Measurements from ENCODE around the gene KIF26B. TPM values are rescaled to one million over a fixed set of nuclear protein-coding genes. Genes with fewer than 3 reads are reported as not detected.

Gene KIF26B
- polyA plus RNA-seq, 1 of the 3 experiments (the other 2 are of a cell fraction) = 2.6 TPM

DNA sequence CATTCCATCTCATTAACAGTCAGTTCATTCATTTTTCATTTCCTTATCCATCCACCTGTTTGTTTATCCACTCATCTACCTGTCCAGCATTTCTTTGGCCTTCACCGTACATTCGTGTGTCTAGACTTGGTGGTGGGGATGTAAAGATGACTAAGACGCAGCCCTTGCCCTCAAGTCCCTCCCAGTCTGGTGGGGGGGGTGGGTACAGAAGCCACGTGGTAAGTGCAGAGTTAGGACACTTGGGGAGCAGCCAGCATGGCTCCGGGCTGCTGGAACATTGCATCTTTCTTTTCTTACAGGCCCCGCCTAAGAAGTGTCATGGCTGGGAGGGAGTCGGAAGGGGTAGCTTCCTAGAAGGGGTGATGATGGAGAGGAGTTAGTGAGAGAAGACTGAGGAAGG lies 17.2 kb downstream of the KIF26B start (continued):
- TF ChIP-seq, protein P1, sequence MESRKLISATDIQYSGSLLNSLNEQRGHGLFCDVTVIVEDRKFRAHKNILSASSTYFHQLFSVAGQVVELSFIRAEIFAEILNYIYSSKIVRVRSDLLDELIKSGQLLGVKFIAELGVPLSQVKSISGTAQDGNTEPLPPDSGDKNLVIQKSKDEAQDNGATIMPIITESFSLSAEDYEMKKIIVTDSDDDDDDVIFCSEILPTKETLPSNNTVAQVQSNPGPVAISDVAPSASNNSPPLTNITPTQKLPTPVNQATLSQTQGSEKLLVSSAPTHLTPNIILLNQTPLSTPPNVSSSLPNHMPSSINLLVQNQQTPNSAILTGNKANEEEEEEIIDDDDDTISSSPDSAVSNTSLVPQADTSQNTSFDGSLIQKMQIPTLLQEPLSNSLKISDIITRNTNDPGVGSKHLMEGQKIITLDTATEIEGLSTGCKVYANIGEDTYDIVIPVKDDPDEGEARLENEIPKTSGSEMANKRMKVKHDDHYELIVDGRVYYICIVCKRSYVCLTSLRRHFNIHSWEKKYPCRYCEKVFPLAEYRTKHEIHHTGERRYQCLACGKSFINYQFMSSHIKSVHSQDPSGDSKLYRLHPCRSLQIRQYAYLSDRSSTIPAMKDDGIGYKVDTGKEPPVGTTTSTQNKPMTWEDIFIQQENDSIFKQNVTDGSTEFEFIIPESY (IDR thresholded peaks at IDR 0.05; ENCODE audit: borderline replicate concordance, low read depth) = no peak
- no peak for TF ChIP-seq TAF1 (IDR thresholded peaks at IDR 0.05; ENCODE audit: borderline replicate concordance, low read depth, low read length)
- TF ChIP-seq CTCF (IDR thresholded peaks at IDR 0.05) = no peak
- no peak for TF ChIP-seq TCF12 (IDR thresholded peaks at IDR 0.05)
- no peak for TF ChIP-seq SMC3 (IDR thresholded peaks at IDR 0.05; ENCODE audit: low read depth, low read length)

GRCh38 chr1:245172829-245173228 lies 18.0 kb downstream of the KIF26B start:
- CTCF ChIA-PET = interaction anchor here (1.3 kb wide), 1 partner anchor 80 kb away, joined by 3 read pairs; no protein-coding TSS in a partner anchor
- Histone ChIP-seq H3K27me3 (ENCODE audit: insufficient read depth) (no peaks in the 10 kb centered on the region), H3F3A (replicated peaks; ENCODE audit: insufficient read depth) (no peaks in the 10 kb centered on the region), H3K9me2 (no peaks in the 10 kb centered on the region), H3K4me3 (ENCODE audit: low read depth in 2 of 2, low read length in 1 of 2) (no peak overlapping the region), H3K9me3 (no peaks in the 10 kb centered on the region), H3K9ac (no peak overlapping the region), H3K4me2 (no peak overlapping the region), H3K27ac (ENCODE audit: low read depth in 2 of 2, low read length in 1 of 2) (no peak overlapping the region), H3K36me3 (replicated peaks in 1 of 2; ENCODE audit: control insufficient read depth in 1 of 2, insufficient read depth in 2 of 2, low read length in 1 of 2) (peaks cover 7 to 56% of the 10 kb centered on the region in 2 experiments), H3K79me2 (ENCODE audit: insufficient read depth) (peaks cover 28% of the 10 kb centered on the region), H4K20me1 (ENCODE audit: insufficient read depth) (peaks cover 7% of the 10 kb centered on the region; the same call in 1 of the 2 replicates), H3K4me1 (ENCODE audit: control insufficient read depth in 1 of 2, insufficient read depth in 2 of 2, low read depth in 1 of 2, low read length in 1 of 2) (peaks cover 0 to 32% of the 10 kb centered on the region in 2 experiments; a peak in 2 of 4 replicates), H2AFZ (ENCODE audit: low read depth) (no peak overlapping the region)
- DNase-seq = no peak
- POLR2A ChIA-PET = no interaction called here
- no peak for TF ChIP-seq NRF1 (IDR thresholded peaks at IDR 0.05; ENCODE audit: low read depth, low read length)
- TF ChIP-seq, protein P2, sequence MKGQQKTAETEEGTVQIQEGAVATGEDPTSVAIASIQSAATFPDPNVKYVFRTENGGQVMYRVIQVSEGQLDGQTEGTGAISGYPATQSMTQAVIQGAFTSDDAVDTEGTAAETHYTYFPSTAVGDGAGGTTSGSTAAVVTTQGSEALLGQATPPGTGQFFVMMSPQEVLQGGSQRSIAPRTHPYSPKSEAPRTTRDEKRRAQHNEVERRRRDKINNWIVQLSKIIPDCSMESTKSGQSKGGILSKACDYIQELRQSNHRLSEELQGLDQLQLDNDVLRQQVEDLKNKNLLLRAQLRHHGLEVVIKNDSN (IDR thresholded peaks at IDR 0.05; ENCODE audit: borderline replicate concordance, low read depth) = no peak
- no peak for TF ChIP-seq REST (IDR thresholded peaks at IDR 0.05; ENCODE audit: low read depth, low read length)
- TF ChIP-seq EZH2phosphoT487 (IDR thresholded peaks at IDR 0.05; ENCODE audit: borderline replicate concordance, low read depth) = no peak
- no peak for TF ChIP-seq NFIC (IDR thresholded peaks at IDR 0.05; ENCODE audit: borderline replicate concordance)
- TF ChIP-seq POLR2AphosphoS5 (IDR thresholded peaks at IDR 0.05; ENCODE audit: low read depth, low read length) = no peak
- WGBS (ENCODE audit: low lambda C conversion rate) = 88% methylated on average over 2 of the region's 2 CpGs

All from SK-N-SH (cell line).